GM23338 (cell line): Measurements from ENCODE around the gene GUCA1A.
A peak's percentile ranks its signal among the peaks of the same experiment; 100 is the strongest.

Source experiments
- EZH2phosphoT487 ChIP-seq: fragments of 200-600 bp; sonication (generic); IDR thresholded peaks from one replicate; pipeline ENCODE4 v1.8.1; 2018; ENCODE audit warnings: antibody characterized with exemption; ENCODE audit not compliant: unreplicated experiment
- POLR2AphosphoS5 ChIP-seq: IDR thresholded peaks from 2 replicates; pipeline ENCODE4 v1.6.1; 2016; ENCODE audit warnings: antibody characterized with exemption, low read depth
- REST ChIP-seq: IDR thresholded peaks from one replicate; pipeline ENCODE4 v1.6.1; 2018; ENCODE audit warnings: antibody characterized with exemption; ENCODE audit not compliant: unreplicated experiment
- TF ChIP-seq, protein P1 (sequence below): IDR thresholded peaks from 2 replicates; pipeline ENCODE4 v1.6.1; 2016; ENCODE audit warnings: antibody characterized with exemption
- TF ChIP-seq, protein P2 (sequence below): fragments of 250-450 bp; sonication (Bioruptor Pico); IDR thresholded peaks from 2 replicates; pipeline ENCODE4 v1.5.0; 2020; ENCODE audit warnings: mild to moderate bottlenecking, moderate library complexity
- TF ChIP-seq, protein P3 (sequence below), 2 experiments: fragments of 200-600 bp in 1 of 2; sonication (generic) in 1 of 2; conservative IDR thresholded peaks; 2 replicates each; pipeline versions ENCODE4 v1.5.1 to v1.6.1; 2016 to 2017; ENCODE audit warnings: antibody characterized with exemption in 2 of 2, low read depth in 2 of 2, mild to moderate bottlenecking in 2 of 2, moderate library complexity in 1 of 2

DNA sequence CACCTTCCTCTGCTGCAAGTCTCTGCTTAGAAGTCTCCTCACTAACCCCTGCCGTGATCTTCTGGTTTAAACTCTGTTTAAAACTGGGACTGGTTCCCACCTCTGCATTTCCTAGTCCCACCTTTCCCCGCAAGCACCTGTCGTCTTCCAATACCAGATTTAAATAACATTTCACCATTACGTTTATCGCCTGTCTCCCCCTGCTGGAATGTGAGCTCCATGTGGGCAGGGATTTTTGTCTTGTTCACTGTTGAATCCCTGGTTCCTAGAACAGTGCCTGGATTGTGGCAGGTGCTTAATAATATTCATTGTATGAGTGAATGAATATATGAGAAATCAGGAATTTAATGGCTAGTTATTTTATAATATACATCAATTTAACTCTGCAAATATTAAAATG is 2.7 kb downstream of the GUCA1A start:
- TF ChIP-seq, protein P1, sequence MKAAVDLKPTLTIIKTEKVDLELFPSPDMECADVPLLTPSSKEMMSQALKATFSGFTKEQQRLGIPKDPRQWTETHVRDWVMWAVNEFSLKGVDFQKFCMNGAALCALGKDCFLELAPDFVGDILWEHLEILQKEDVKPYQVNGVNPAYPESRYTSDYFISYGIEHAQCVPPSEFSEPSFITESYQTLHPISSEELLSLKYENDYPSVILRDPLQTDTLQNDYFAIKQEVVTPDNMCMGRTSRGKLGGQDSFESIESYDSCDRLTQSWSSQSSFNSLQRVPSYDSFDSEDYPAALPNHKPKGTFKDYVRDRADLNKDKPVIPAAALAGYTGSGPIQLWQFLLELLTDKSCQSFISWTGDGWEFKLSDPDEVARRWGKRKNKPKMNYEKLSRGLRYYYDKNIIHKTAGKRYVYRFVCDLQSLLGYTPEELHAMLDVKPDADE, result no peak
- TF ChIP-seq, protein P2, sequence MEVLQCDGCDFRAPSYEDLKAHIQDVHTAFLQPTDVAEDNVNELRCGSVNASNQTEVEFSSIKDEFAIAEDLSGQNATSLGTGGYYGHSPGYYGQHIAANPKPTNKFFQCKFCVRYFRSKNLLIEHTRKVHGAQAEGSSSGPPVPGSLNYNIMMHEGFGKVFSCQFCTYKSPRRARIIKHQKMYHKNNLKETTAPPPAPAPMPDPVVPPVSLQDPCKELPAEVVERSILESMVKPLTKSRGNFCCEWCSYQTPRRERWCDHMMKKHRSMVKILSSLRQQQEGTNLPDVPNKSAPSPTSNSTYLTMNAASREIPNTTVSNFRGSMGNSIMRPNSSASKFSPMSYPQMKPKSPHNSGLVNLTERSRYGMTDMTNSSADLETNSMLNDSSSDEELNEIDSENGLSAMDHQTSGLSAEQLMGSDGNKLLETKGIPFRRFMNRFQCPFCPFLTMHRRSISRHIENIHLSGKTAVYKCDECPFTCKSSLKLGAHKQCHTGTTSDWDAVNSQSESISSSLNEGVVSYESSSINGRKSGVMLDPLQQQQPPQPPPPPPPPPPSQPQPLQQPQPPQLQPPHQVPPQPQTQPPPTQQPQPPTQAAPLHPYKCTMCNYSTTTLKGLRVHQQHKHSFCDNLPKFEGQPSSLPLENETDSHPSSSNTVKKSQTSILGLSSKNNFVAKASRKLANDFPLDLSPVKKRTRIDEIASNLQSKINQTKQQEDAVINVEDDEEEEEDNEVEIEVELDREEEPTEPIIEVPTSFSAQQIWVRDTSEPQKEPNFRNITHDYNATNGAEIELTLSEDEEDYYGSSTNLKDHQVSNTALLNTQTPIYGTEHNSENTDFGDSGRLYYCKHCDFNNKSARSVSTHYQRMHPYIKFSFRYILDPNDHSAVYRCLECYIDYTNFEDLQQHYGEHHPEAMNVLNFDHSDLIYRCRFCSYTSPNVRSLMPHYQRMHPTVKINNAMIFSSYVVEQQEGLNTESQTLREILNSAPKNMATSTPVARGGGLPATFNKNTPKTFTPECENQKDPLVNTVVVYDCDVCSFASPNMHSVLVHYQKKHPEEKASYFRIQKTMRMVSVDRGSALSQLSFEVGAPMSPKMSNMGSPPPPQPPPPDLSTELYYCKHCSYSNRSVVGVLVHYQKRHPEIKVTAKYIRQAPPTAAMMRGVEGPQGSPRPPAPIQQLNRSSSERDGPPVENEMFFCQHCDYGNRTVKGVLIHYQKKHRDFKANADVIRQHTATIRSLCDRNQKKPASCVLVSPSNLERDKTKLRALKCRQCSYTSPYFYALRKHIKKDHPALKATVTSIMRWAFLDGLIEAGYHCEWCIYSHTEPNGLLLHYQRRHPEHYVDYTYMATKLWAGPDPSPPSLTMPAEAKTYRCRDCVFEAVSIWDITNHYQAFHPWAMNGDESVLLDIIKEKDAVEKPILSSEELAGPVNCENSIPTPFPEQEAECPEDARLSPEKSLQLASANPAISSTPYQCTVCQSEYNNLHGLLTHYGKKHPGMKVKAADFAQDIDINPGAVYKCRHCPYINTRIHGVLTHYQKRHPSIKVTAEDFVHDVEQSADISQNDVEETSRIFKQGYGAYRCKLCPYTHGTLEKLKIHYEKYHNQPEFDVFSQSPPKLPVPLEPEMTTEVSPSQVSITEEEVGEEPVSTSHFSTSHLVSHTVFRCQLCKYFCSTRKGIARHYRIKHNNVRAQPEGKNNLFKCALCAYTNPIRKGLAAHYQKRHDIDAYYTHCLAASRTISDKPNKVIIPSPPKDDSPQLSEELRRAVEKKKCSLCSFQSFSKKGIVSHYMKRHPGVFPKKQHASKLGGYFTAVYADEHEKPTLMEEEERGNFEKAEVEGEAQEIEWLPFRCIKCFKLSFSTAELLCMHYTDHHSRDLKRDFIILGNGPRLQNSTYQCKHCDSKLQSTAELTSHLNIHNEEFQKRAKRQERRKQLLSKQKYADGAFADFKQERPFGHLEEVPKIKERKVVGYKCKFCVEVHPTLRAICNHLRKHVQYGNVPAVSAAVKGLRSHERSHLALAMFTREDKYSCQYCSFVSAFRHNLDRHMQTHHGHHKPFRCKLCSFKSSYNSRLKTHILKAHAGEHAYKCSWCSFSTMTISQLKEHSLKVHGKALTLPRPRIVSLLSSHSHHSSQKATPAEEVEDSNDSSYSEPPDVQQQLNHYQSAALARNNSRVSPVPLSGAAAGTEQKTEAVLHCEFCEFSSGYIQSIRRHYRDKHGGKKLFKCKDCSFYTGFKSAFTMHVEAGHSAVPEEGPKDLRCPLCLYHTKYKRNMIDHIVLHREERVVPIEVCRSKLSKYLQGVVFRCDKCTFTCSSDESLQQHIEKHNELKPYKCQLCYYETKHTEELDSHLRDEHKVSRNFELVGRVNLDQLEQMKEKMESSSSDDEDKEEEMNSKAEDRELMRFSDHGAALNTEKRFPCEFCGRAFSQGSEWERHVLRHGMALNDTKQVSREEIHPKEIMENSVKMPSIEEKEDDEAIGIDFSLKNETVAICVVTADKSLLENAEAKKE (CRISPR knock-in tag), result no peak
- TF ChIP-seq EZH2phosphoT487 (no peak), REST (no peak), POLR2AphosphoS5 (no peak)
- TF ChIP-seq, protein P3, sequence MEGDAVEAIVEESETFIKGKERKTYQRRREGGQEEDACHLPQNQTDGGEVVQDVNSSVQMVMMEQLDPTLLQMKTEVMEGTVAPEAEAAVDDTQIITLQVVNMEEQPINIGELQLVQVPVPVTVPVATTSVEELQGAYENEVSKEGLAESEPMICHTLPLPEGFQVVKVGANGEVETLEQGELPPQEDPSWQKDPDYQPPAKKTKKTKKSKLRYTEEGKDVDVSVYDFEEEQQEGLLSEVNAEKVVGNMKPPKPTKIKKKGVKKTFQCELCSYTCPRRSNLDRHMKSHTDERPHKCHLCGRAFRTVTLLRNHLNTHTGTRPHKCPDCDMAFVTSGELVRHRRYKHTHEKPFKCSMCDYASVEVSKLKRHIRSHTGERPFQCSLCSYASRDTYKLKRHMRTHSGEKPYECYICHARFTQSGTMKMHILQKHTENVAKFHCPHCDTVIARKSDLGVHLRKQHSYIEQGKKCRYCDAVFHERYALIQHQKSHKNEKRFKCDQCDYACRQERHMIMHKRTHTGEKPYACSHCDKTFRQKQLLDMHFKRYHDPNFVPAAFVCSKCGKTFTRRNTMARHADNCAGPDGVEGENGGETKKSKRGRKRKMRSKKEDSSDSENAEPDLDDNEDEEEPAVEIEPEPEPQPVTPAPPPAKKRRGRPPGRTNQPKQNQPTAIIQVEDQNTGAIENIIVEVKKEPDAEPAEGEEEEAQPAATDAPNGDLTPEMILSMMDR (conservative IDR thresholded peaks at IDR 0.05; ENCODE audit: low read depth in 2 of 2), result peak; percentile 77 to 86
